Activated naive CD8-positive, alpha-beta T cell treated with anti-CD3 and anti-CD28 coated beads, Interleukin-2, amount 50 U/mL, for 24 hours (primary cell): ENCODE measurements around the gene WRAP53.

Experiments used
- ATAC-seq: fragments of 150-1000 bp; cut with Tn5 transposase; one replicate; pipeline ENCODE4 v1.10.0; 2021
- DNase-seq: peaks from one replicate; pipeline ENCODE4 v3.0.0; 2021
- H3K27ac Mint-ChIP-seq: one replicate; pipeline ENCODE4 v1.8.0; 2021; ENCODE audit warnings: mild to moderate bottlenecking, mixed read lengths
- H3K27me3 Mint-ChIP-seq: one replicate; pipeline ENCODE4 v1.8.0; 2021; ENCODE audit warnings: mixed read lengths
- H3K36me3 Mint-ChIP-seq: one replicate; pipeline ENCODE4 v1.8.0; 2021; ENCODE audit warnings: low read depth, mixed read lengths
- H3K4me1 Mint-ChIP-seq: one replicate; pipeline ENCODE4 v1.8.0; 2021; ENCODE audit warnings: mixed read lengths
- H3K4me3 Mint-ChIP-seq: one replicate; pipeline ENCODE4 v1.8.0; 2021; ENCODE audit warnings: mild to moderate bottlenecking, moderate library complexity, mixed read lengths
- H3K9me3 Mint-ChIP-seq: one replicate; pipeline ENCODE4 v1.8.0; 2021; ENCODE audit warnings: mixed read lengths

The WRAP53 gene

GRCh38 chr17:7697828-7698588, 9.7 kb downstream of the WRAP53 start:
- Mint-ChIP-seq H3K27ac (no peak overlapping the region), H3K27me3 (no peaks in the 10 kb centered on the region), H3K36me3 (peaks cover 54% of the 10 kb centered on the region), H3K9me3 (no peaks in the 10 kb centered on the region), H3K4me1 (no peaks in the 10 kb centered on the region), H3K4me3 (no peak overlapping the region)
- DNase-seq (no peak), ATAC-seq (no peak)

- H3K36me3 Mint-ChIP-seq = peaks cover 39% of the 10 kb centered on the region
These were observed 12.2 kb downstream of the WRAP53 start for GRCh38 chr17:7700510-7700909.

GRCh38 chr17:7701681-7702080, 13.4 kb downstream of the WRAP53 start:
- ATAC-seq = no peak
- peaks cover 17% of the 10 kb centered on the region for H3K4me1 Mint-ChIP-seq
- no peak for DNase-seq
- peaks cover 26% of the 10 kb centered on the region for H3K27me3 Mint-ChIP-seq
- no peak overlapping the region for H3K4me3 Mint-ChIP-seq
- no peak overlapping the region for H3K27ac Mint-ChIP-seq
- peaks cover 30% of the 10 kb centered on the region for H3K36me3 Mint-ChIP-seq
- H3K9me3 Mint-ChIP-seq = no peaks in the 10 kb centered on the region

More at GRCh38 chr17:7700510-7700909, 12.2 kb downstream of the WRAP53 start:
- DNase-seq (no peak), ATAC-seq (no peak)
- Mint-ChIP-seq H3K27me3 (peaks cover 14% of the 10 kb centered on the region), H3K9me3 (no peaks in the 10 kb centered on the region), H3K4me1 (peaks cover 13% of the 10 kb centered on the region), H3K4me3 (no peak overlapping the region), H3K27ac (no peak overlapping the region)

GRCh38 chr17:7702776-7703175, 14.5 kb downstream of the WRAP53 start:
- ATAC-seq = no peak
- no peak for DNase-seq
- peaks cover 32% of the 10 kb centered on the region for H3K27me3 Mint-ChIP-seq
- H3K9me3 Mint-ChIP-seq = no peaks in the 10 kb centered on the region
- no peak overlapping the region for H3K27ac Mint-ChIP-seq
- H3K36me3 Mint-ChIP-seq = peaks cover 24% of the 10 kb centered on the region
- H3K4me3 Mint-ChIP-seq = no peak overlapping the region
- peaks cover 17% of the 10 kb centered on the region for H3K4me1 Mint-ChIP-seq

GRCh38 chr17:7703584-7704479, 15.6 kb downstream of the WRAP53 start:
- peak; percentile 65 for ATAC-seq
- H3K27ac Mint-ChIP-seq = no peak overlapping the region
- H3K27me3 Mint-ChIP-seq = peaks cover 36% of the 10 kb centered on the region
- no peak overlapping the region for H3K4me3 Mint-ChIP-seq
- no peak for DNase-seq
- peaks cover 18% of the 10 kb centered on the region for H3K36me3 Mint-ChIP-seq
- no peaks in the 10 kb centered on the region for H3K9me3 Mint-ChIP-seq
- H3K4me1 Mint-ChIP-seq = peaks cover 17% of the 10 kb centered on the region

GRCh38 chr17:7704601-7705268, 16.5 kb downstream of the WRAP53 start, which contains the start of gene EFNB3:
Gene EFNB3, plus strand, starts transcription at chr17:7705202. Its CDS starts 397 bp downstream, at chr17:7705599.
- H3K9me3 Mint-ChIP-seq = no peaks in the 10 kb centered on the region
- peaks cover 18% of the 10 kb centered on the region for H3K36me3 Mint-ChIP-seq
- no peak within 1 kb of the TSS for H3K27ac Mint-ChIP-seq
- peak within 1 kb of the TSS; percentile 38 for H3K4me3 Mint-ChIP-seq
- no peak for DNase-seq
- no peak for ATAC-seq
- H3K4me1 Mint-ChIP-seq = peaks cover 17% of the 10 kb centered on the region
- peaks cover 38% of the 10 kb centered on the region for H3K27me3 Mint-ChIP-seq

- ATAC-seq (no peak), DNase-seq (no peak)
- no peaks in the 10 kb centered on the region for H3K9me3 Mint-ChIP-seq
- peak overlapping the region; percentile 11 for H3K4me3 Mint-ChIP-seq
- H3K27ac Mint-ChIP-seq = no peak overlapping the region
- peaks cover 42% of the 10 kb centered on the region for H3K27me3 Mint-ChIP-seq
- H3K36me3 Mint-ChIP-seq = peaks cover 12% of the 10 kb centered on the region
- peaks cover 23% of the 10 kb centered on the region for H3K4me1 Mint-ChIP-seq
These were observed 17.3 kb downstream of the WRAP53 start for GRCh38 chr17:7705269-7706255.

- Mint-ChIP-seq H3K9me3 (no peaks in the 10 kb centered on the region), H3K27me3 (peaks cover 54% of the 10 kb centered on the region), H3K36me3 (peaks cover 5% of the 10 kb centered on the region), H3K4me3 (no peak overlapping the region), H3K4me1 (peaks cover 29% of the 10 kb centered on the region), H3K27ac (no peak overlapping the region)
- ATAC-seq = no peak
- DNase-seq = no peak
These were observed 18.5 kb downstream of the WRAP53 start for GRCh38 chr17:7706631-7707354.

GRCh38 chr17:7707446-7707845, 19.2 kb downstream of the WRAP53 start:
- Mint-ChIP-seq H3K27me3 (peaks cover 56% of the 10 kb centered on the region), H3K4me1 (peaks cover 29% of the 10 kb centered on the region), H3K36me3 (peaks cover 2% of the 10 kb centered on the region), H3K27ac (no peak overlapping the region), H3K9me3 (no peaks in the 10 kb centered on the region), H3K4me3 (no peak overlapping the region)
- ATAC-seq (no peak), DNase-seq (no peak)

GRCh38 chr17:7707858-7708750, 19.8 kb downstream of the WRAP53 start:
- H3K27me3 Mint-ChIP-seq = peaks cover 60% of the 10 kb centered on the region

GRCh38 chr17:7709031-7709430, 20.8 kb downstream of the WRAP53 start:
- no peak overlapping the region for H3K27ac Mint-ChIP-seq

More at GRCh38 chr17:7707858-7708750, 19.8 kb downstream of the WRAP53 start:
- H3K36me3 Mint-ChIP-seq = peaks cover 2% of the 10 kb centered on the region
- H3K9me3 Mint-ChIP-seq = no peaks in the 10 kb centered on the region
- H3K27ac Mint-ChIP-seq = no peak overlapping the region
- H3K4me3 Mint-ChIP-seq = no peak overlapping the region
- no peak for ATAC-seq
- H3K4me1 Mint-ChIP-seq = peaks cover 29% of the 10 kb centered on the region
- DNase-seq = no peak

GRCh38 chr17:7710301-7710700, 22.0 kb downstream of the WRAP53 start:
- H3K9me3 Mint-ChIP-seq = no peaks in the 10 kb centered on the region
- H3K27ac Mint-ChIP-seq = no peak overlapping the region
- no peak for ATAC-seq
- H3K4me1 Mint-ChIP-seq = peaks cover 16% of the 10 kb centered on the region
- H3K27me3 Mint-ChIP-seq = peaks cover 61% of the 10 kb centered on the region
- DNase-seq = no peak
- no peak overlapping the region for H3K4me3 Mint-ChIP-seq
- H3K36me3 Mint-ChIP-seq = no peaks in the 10 kb centered on the region

More at GRCh38 chr17:7709031-7709430, 20.8 kb downstream of the WRAP53 start:
- Mint-ChIP-seq H3K27me3 (peaks cover 61% of the 10 kb centered on the region), H3K36me3 (no peaks in the 10 kb centered on the region), H3K4me3 (no peak overlapping the region), H3K9me3 (no peaks in the 10 kb centered on the region), H3K4me1 (peaks cover 23% of the 10 kb centered on the region)
- DNase-seq (no peak), ATAC-seq (no peak)
